Hepatocyte (in vitro differentiated cells): Measurements from ENCODE around the gene MED12. TPM values are rescaled to one million over a fixed set of nuclear protein-coding genes. Genes with fewer than 3 reads are reported as not detected.

Experiments used
- DNase-seq: peaks from one replicate; pipeline ENCODE4 v3.0.0-alpha.2; 2016; ENCODE audit warnings: low spot score
- H2AFZ ChIP-seq: fragments of 200-600 bp; sonication (generic); 2 replicates; pipeline ENCODE4 v1.6.0; 2016; ENCODE audit warnings: antibody characterized with exemption, mild to moderate bottlenecking
- H3K27ac ChIP-seq: fragments of 200-600 bp; sonication (generic); 2 replicates; pipeline ENCODE4 v1.5.1; 2016; ENCODE audit warnings: mild to moderate bottlenecking
- H3K27me3 ChIP-seq: fragments of 200-600 bp; sonication (generic); 2 replicates; pipeline ENCODE4 v1.6.1; 2016
- H3K36me3 ChIP-seq: fragments of 200-600 bp; sonication (generic); replicated peaks from 2 replicates; pipeline ENCODE4 v1.5.1; 2016; ENCODE audit warnings: low read depth; ENCODE audit not compliant: insufficient read depth
- H3K4me1 ChIP-seq: fragments of 200-600 bp; sonication (generic); 2 replicates; pipeline ENCODE4 v1.5.1; 2016; ENCODE audit warnings: mild to moderate bottlenecking, moderate library complexity; ENCODE audit not compliant: insufficient read depth
- H3K4me2 ChIP-seq: fragments of 200-600 bp; sonication (generic); 2 replicates; pipeline ENCODE4 v1.6.0; 2016
- H3K4me3 ChIP-seq: fragments of 200-600 bp; sonication (generic); 2 replicates; pipeline ENCODE4 v1.5.1; 2016; ENCODE audit warnings: mild to moderate bottlenecking
- H3K79me2 ChIP-seq: fragments of 200-600 bp; sonication (generic); 2 replicates; pipeline ENCODE4 v1.6.0; 2017; ENCODE audit warnings: mild to moderate bottlenecking
- H3K9me2 ChIP-seq: fragments of 200-600 bp; sonication (generic); replicated peaks from 2 replicates; pipeline ENCODE4 v1.6.0; 2017; ENCODE audit warnings: mild to moderate bottlenecking; ENCODE audit not compliant: insufficient read depth
- H3K9me3 ChIP-seq: fragments of 200-600 bp; sonication (generic); 2 replicates; pipeline ENCODE4 v1.5.1; 2016; ENCODE audit warnings: low read depth, mild to moderate bottlenecking
- H4K20me1 ChIP-seq: fragments of 200-600 bp; sonication (generic); 2 replicates; pipeline ENCODE4 v1.6.0; 2016; ENCODE audit warnings: mild to moderate bottlenecking; ENCODE audit not compliant: insufficient read depth, poor library complexity, severe bottlenecking
- EZH2 ChIP-seq: fragments of 200-600 bp; sonication (generic); IDR thresholded peaks from 2 replicates; pipeline ENCODE4 v1.6.1; 2016; ENCODE audit warnings: antibody characterized with exemption, mild to moderate bottlenecking, borderline replicate concordance
- EZH2phosphoT487 ChIP-seq: fragments of 200-600 bp; sonication (generic); IDR thresholded peaks from one replicate; pipeline ENCODE4 v1.6.1; 2018; ENCODE audit warnings: antibody characterized with exemption, mild to moderate bottlenecking, low read depth, moderate library complexity; ENCODE audit not compliant: unreplicated experiment, severe bottlenecking
- WGBS: methylation state at CpG from one replicate; pipeline ENCODE4 v1.1.6; 2016; ENCODE audit warnings: low lambda C conversion rate; ENCODE audit errors: missing lambda C conversion rate; 5-methylcytosine and 5-hydroxymethylcytosine counted together
- polyA plus RNA-seq: library from polyadenylated mRNA; unstranded; fragments of >200 nt; fragmentation: Nextera tagmentation; extraction: Ambion mirVana; gene quantifications from 2 replicates; pipeline ENCODE4 v1.2.1, GENCODE V29; 2016
- total RNA-seq: library from RNA; depleted of rRNA; stranded (reverse); fragments of >200 nt; gene quantifications from 2 replicates; pipeline ENCODE4 v1.2.3, GENCODE V29; 2014
- TF ChIP-seq, protein P1 (sequence below): fragments of 200-600 bp; sonication (generic); IDR thresholded peaks from 2 replicates; pipeline ENCODE4 v1.5.1; 2016; ENCODE audit warnings: antibody characterized with exemption, mild to moderate bottlenecking; ENCODE audit not compliant: poor library complexity

MED12 gene
- total and polyA plus RNA-seq, 2 experiments from 2014 or later, result 15.7 to 32.7 TPM

DNA sequence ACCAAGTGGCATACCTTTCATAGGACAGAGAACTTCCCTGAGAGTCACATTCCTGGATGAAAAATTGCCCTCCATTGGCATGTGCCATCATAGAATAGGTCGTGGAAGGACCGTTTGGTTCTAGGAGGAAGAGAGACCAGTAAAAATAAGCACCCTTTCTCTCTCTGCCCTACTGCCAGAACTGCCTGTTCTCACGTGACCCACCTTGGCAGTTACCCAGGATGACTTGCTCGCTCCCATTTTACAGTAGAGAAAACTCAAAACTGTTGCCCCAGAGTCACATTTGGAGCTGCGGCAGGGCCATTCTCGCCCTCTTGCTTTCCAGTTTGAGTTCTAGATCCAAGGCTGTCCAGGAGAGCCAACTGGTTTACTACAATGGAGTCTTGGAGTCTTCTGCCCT lies 25.1 kb downstream of the MED12 start:
- no peak overlapping the region for H3K4me3 ChIP-seq
- WGBS, result 70% methylated on average over 6 of the region's 6 CpGs
- no peaks in the 10 kb centered on the region for H3K9me3 ChIP-seq
- DNase-seq, result no peak
- no peaks in the 10 kb centered on the region for H3K4me1 ChIP-seq
- H3K4me2 ChIP-seq, result no peak overlapping the region
- no peaks in the 10 kb centered on the region for H3K9me2 ChIP-seq
- H3K79me2 ChIP-seq, result no peaks in the 10 kb centered on the region
- no peaks in the 10 kb centered on the region for H3K27me3 ChIP-seq
- H4K20me1 ChIP-seq, result no peaks in the 10 kb centered on the region
- no peak overlapping the region for H2AFZ ChIP-seq
- no peaks in the 10 kb centered on the region for H3K36me3 ChIP-seq
- TF ChIP-seq EZH2, result no peak
- TF ChIP-seq EZH2phosphoT487, result no peak
- TF ChIP-seq, protein P1, sequence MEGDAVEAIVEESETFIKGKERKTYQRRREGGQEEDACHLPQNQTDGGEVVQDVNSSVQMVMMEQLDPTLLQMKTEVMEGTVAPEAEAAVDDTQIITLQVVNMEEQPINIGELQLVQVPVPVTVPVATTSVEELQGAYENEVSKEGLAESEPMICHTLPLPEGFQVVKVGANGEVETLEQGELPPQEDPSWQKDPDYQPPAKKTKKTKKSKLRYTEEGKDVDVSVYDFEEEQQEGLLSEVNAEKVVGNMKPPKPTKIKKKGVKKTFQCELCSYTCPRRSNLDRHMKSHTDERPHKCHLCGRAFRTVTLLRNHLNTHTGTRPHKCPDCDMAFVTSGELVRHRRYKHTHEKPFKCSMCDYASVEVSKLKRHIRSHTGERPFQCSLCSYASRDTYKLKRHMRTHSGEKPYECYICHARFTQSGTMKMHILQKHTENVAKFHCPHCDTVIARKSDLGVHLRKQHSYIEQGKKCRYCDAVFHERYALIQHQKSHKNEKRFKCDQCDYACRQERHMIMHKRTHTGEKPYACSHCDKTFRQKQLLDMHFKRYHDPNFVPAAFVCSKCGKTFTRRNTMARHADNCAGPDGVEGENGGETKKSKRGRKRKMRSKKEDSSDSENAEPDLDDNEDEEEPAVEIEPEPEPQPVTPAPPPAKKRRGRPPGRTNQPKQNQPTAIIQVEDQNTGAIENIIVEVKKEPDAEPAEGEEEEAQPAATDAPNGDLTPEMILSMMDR, result no peak
- H3K27ac ChIP-seq, result no peak overlapping the region

DNA sequence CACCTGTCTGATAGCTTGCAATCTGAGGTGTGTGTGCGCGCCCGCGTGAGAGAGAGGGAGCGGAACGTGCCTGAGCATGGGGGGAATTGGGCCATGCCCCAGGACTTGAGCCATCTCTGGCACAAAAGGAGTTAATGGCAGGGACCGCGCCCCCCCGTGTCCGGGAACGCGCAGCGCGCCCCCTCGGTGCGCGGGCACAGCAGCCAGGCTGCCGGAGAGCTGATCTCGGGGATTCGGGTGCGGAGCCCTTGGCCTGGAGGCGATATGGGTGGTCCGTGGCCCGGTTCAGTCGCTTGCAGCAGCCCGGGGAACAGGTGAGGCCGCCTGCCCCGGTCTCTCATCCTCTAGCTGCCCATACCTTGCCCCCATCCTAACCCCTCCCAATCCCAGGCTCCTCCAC lies 26.3 kb downstream of the MED12 start, which contains the start of gene NLGN3:
Gene NLGN3 (plus strand): TSS at position 191 of the 400 bp plus-strand sequence. CDS start 2,909 bp downstream, outside the sequence.
- no peaks in the 10 kb centered on the region for H3K36me3 ChIP-seq
- no peaks in the 10 kb centered on the region for H3K9me2 ChIP-seq
- TF ChIP-seq EZH2 (no peak), EZH2phosphoT487 (no peak)
- TF ChIP-seq, protein P1, result no peak
- 32% methylated on average over 18 of the region's 28 CpGs for WGBS
- no peaks in the 10 kb centered on the region for H3K4me1 ChIP-seq
- H3K27ac ChIP-seq, result no peak within 1 kb of the TSS
- H3K4me2 ChIP-seq, result peak within 1 kb of the TSS; percentile 70
- H3K79me2 ChIP-seq, result no peaks in the 10 kb centered on the region
- DNase-seq, result no peak
- no peak within 1 kb of the TSS for H3K4me3 ChIP-seq
- H3K27me3 ChIP-seq, result no peaks in the 10 kb centered on the region
- no peaks in the 10 kb centered on the region for H4K20me1 ChIP-seq
- H3K9me3 ChIP-seq, result no peaks in the 10 kb centered on the region
- H2AFZ ChIP-seq, result no peak within 1 kb of the TSS

DNA sequence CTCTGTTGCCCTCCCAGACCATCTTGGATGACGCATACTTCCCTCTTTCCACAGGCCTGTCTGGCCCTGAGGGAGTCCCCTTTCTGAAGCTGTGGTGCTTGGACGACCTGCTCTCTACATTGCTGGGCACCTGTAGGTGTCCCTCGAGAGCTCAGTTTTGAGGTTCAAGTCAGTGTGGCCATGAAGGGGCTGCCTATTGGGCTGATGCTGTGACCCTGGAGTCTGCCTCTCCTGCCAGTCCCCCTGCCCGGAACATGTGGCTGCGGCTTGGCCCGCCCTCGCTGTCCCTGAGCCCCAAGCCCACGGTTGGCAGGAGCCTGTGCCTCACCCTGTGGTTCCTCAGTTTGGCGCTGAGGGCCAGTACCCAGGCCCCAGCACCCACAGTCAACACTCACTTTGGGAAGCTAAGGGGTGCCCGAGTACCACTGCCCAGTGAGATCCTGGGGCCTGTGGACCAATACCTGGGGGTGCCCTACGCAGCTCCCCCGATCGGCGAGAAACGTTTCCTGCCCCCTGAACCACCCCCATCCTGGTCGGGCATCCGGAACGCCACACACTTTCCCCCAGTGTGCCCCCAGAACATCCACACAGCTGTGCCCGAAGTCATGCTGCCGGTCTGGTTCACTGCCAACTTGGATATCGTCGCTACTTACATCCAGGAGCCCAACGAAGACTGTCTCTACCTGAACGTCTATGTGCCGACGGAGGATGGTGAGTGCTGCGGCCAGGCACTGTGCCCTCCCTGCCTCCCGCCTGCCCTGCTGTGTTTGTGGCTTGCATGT lies 29.3 kb downstream of the MED12 start:
- no peaks in the 10 kb centered on the region for H3K36me3 ChIP-seq
- no peak for DNase-seq
- H4K20me1 ChIP-seq, result no peaks in the 10 kb centered on the region
- no peaks in the 10 kb centered on the region for H3K9me3 ChIP-seq
- H3K27me3 ChIP-seq, result no peaks in the 10 kb centered on the region
- no peaks in the 10 kb centered on the region for H3K79me2 ChIP-seq
- no peak overlapping the region for H3K4me3 ChIP-seq
- H3K4me1 ChIP-seq, result no peaks in the 10 kb centered on the region
- H2AFZ ChIP-seq, result no peak overlapping the region
- H3K27ac ChIP-seq, result no peak overlapping the region
- no peaks in the 10 kb centered on the region for H3K9me2 ChIP-seq
- no peak overlapping the region for H3K4me2 ChIP-seq
- no peak for TF ChIP-seq EZH2phosphoT487
- TF ChIP-seq, protein P1, result no peak
- no peak for TF ChIP-seq EZH2
- WGBS, result 90% methylated on average over 28 of the region's 28 CpGs
